ENCODE results near the gene PIP4K2A.
"Not testable (repeated sequence)": the region's sequence is repeated elsewhere in the genome, so short reads cannot be mapped to it uniquely, and the experiment has no call there.

Gene PIP4K2A

GRCh38 chr10:22714479-22715289, at the start of gene PIP4K2A:
PIP4K2A (minus strand) TSS chr10:22714578; CDS start chr10:22714326, 252 bp downstream.
- DNase-seq (ENCODE audit: low spot score), result peak; percentile 72

- DNase-seq (ENCODE audit: low spot score), result no peak
Measured at GRCh38 chr10:22761569-22762220, 47.3 kb upstream of the PIP4K2A start.

GRCh38 chr10:22760025-22760424, 45.6 kb upstream of the PIP4K2A start:
- no peak for DNase-seq (ENCODE audit: low spot score)

- no peak for DNase-seq (ENCODE audit: low spot score)
Measured at GRCh38 chr10:22758867-22759266, 44.5 kb upstream of the PIP4K2A start.

- no peak for DNase-seq (ENCODE audit: low spot score)
Measured at GRCh38 chr10:22754296-22754695, 39.9 kb upstream of the PIP4K2A start.

- DNase-seq (ENCODE audit: low spot score), result no peak
Measured at GRCh38 chr10:22753786-22754185, 39.4 kb upstream of the PIP4K2A start.

GRCh38 chr10:22752272-22752889, 38.0 kb upstream of the PIP4K2A start:
- no peak for DNase-seq (ENCODE audit: low spot score)

GRCh38 chr10:22750131-22750530, 35.8 kb upstream of the PIP4K2A start:
- DNase-seq (ENCODE audit: low spot score), result no peak

GRCh38 chr10:22744858-22745257, 30.5 kb upstream of the PIP4K2A start:
- DNase-seq (ENCODE audit: low spot score), result not testable (repeated sequence)

- no peak for DNase-seq (ENCODE audit: low spot score)
Measured at GRCh38 chr10:22742678-22743077, 28.3 kb upstream of the PIP4K2A start.

- DNase-seq (ENCODE audit: low spot score), result not testable (repeated sequence)
Measured at GRCh38 chr10:22741631-22742030, 27.3 kb upstream of the PIP4K2A start.

- no peak for DNase-seq (ENCODE audit: low spot score)
Measured at GRCh38 chr10:22740180-22740579, 25.8 kb upstream of the PIP4K2A start.

GRCh38 chr10:22737587-22737986, 23.2 kb upstream of the PIP4K2A start:
- no peak for DNase-seq (ENCODE audit: low spot score)

GRCh38 chr10:22736134-22736533, 21.8 kb upstream of the PIP4K2A start:
- DNase-seq (ENCODE audit: low spot score), result no peak

- DNase-seq (ENCODE audit: low spot score), result no peak
Measured at GRCh38 chr10:22733992-22734391, 19.6 kb upstream of the PIP4K2A start.

- DNase-seq (ENCODE audit: low spot score), result no peak
Measured at GRCh38 chr10:22727663-22728062, 13.3 kb upstream of the PIP4K2A start.

- no peak for DNase-seq (ENCODE audit: low spot score)
Measured at GRCh38 chr10:22727112-22727511, 12.7 kb upstream of the PIP4K2A start.

- DNase-seq (ENCODE audit: low spot score), result no peak
Measured at GRCh38 chr10:22724773-22725172, 10.4 kb upstream of the PIP4K2A start.

GRCh38 chr10:22723783-22724182, 9.4 kb upstream of the PIP4K2A start:
- DNase-seq (ENCODE audit: low spot score), result no peak

GRCh38 chr10:22723343-22723779, 9.0 kb upstream of the PIP4K2A start:
- no peak for DNase-seq (ENCODE audit: low spot score)

GRCh38 chr10:22722626-22723169, 8.3 kb upstream of the PIP4K2A start:
- no peak for DNase-seq (ENCODE audit: low spot score)

GRCh38 chr10:22720667-22721066, 6.3 kb upstream of the PIP4K2A start:
- DNase-seq (ENCODE audit: low spot score), result no peak

Data from CD4-positive, alpha-beta T cell treated with Interleukin-15 for 4 hours (primary cell).